Stimulated activated CD8-positive, alpha-beta memory T cell treated with anti-CD3 and anti-CD28 coated beads, Interleukin-7, amount 100 ng/mL, for 24 hours (primary cell): Measurements from ENCODE around the gene DUS3L.
"Not testable (repeated sequence)": the region's sequence is repeated elsewhere in the genome, so short reads cannot be mapped to it uniquely, and the experiment has no call there.

Experiments
- DNase-seq: peaks from one replicate; pipeline ENCODE4 v3.0.0-alpha.2; 2020; ENCODE audit warnings: low read depth

The DUS3L gene

GRCh38 chr19:5800361-5801270 lies 9.7 kb upstream of the DUS3L start:
- DNase-seq = no peak

DNA sequence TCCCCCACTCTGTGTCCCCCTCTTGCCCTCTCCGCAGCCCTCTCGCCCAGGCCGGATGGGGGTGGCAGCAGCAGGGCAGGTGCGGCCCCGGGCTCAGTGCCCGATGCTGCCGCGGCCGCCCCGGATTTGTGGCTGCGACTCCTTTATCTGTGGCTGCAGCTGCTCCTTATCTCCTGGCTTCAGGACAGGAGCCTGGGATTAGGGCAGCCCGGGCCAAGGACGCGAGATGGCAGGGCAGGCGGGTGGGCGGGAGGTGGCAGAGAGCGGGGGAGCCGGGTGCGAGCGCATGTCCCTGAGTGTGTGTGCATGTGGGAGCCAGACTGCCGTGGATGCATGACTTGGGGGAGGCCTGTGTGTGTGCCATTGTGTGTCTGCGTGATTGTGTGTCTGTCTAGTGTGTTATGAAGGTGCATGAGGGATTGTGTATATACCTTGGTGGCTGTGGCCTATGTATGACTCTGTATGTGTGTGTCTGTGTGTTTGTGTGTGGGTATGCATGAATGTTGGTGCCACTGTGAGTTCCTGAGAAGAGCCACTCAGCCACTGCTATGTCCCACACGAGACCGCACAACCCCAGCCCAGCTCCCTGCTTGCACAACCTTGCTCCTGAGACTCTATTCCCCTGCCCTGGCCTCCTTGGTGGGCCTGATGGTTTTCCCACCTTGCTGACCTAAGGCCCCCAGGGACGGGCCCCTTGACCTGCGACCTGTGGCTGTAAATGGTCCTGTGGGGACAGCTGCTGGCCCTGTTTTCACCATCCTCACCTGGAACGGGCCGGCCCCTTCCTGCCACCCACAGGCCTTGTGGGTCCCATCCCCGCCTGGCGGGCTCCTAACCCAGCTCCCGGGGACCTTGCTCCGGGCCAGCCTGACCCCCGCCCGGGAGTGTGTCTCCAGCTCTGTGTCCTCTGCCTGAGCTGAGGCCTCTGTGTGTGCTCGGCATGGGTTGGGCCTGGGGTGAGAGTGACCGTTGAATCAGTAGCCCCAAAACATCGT lies 8.6 kb upstream of the DUS3L start:
- DNase-seq = no peak

GRCh38 chr19:5798244-5798643 lies 7.3 kb upstream of the DUS3L start:
- DNase-seq = no peak

DNA sequence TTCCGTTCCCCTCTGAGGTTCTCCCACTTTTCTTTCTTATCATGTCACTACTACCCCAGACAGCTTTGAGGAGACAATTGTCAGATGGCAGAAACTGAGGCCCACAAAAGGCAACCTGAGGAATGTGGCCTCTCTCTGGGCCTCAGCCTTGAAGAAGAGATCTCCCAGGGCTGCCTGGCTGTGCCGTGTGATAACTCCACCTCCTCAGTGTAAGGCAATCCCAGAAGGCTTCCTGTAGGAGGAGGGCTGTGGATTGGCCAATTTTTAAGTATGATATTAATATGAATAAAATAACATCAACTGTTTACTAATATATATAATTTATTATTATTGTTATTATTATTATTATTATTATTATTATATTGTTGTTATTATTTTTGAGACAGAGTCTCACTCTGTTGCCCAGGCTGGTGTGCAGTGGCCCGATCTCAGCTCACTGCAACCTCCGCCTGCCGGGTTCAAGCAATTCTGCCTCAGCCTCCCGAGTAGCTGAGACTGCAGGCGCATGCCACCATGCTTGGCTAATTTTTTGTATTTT lies 4.5 kb upstream of the DUS3L start:
- DNase-seq = no peak

- DNase-seq = no peak
These were observed 2.2 kb upstream of the DUS3L start for GRCh38 chr19:5793188-5793587.

DNA sequence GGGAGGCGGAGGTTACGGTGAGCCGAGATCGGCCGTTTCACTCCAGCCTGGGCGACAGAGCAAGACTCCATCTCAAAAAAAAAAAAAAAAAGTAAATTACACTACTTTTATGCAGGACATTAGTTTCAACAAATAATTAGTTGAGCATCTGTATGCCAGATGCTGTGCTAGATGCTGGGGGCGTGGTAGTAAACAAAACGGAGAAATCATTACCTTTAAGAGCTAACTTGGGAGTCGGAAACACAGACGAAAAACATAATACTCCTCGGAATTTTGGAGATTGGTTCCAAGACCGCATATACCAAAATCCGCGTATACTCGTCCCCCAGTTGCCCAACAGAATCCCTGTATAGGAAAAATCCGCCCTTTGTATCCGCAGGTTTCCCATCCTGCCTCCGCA lies 1.3 kb upstream of the DUS3L start:
- DNase-seq = no peak

GRCh38 chr19:5789886-5790558 lies 941 bp downstream of the DUS3L start:
- no peak for DNase-seq

DNA sequence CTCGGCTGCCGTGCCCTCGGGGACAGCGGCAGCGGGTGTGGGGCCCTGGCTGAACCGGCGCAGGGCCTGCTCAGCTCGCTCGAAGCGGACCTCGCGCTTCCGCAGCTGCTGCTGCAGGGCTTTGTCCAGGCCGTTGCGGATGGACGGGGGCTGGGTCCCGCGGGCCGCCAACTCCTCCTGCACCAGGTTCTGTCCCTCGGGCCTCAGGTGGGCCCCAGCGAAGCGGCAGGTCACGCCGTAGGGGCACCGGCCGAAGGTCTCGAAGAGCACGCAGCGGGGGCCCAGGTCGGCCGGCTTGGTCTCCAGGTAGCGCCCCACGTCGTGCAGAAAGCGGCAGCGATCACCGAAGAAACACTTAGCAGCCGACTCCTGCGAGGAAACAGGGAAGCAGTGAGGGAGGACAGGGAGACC lies 1.6 kb downstream of the DUS3L start:
- DNase-seq = no peak

DNA sequence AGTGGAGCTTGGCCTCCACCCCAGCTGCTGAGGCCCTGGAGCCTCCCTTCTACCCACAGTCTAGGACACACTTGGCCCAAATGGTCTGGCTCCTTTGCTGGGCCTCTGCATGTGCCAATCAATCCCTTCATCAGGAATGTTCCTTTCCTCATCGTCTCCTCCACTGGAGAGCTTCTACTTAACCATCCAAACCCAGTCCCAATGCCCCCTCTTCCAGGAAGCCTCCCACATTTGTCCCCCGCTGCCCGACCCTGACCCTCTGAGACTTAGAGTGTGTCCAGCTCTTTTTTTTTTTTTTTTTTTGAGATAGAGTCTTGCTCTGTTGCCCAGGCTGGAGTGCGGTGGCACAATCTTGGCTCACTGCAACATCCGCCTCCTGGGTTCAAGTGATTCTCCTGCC lies 2.5 kb downstream of the DUS3L start:
- DNase-seq = no peak

DNA sequence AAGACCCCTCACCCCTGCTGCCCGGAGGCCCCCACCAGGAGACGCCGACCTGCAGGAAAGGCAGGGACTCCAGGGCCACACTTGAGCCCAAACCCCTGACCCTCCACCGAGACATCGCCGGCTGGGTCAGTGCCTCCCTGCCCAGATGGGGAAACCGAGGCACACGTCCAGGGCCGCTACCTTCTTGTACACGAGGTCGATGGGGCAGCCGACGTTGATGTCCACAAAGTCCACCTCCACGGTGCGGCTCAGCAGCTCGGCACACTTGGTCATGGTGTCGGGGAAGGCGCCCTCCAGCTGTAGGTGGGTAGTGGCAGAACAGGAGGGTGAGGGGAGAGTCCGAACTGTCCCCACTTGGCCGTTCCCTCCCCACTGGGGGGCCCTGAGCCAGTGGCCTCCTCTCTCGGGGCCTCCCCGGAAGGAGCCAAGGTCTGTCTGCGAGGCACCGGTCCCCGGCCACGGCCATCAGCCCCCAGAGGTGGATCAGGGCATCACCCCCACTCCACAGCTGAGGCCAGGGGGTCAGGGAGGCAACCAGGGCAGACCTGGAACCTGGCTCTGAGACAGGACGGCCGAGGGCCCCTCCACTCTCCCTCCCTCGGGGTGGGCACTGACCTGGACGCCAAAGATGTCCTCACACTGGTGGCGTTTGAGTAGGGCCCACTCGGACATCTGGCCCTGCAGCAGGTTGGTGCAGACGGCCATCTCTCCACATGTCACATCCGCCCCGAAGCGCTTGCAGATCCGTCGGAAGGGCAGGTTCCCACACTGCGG lies 3.4 kb downstream of the DUS3L start:
- no peak for DNase-seq

GRCh38 chr19:5786593-5787408 lies 4.2 kb downstream of the DUS3L start:
- DNase-seq = no peak

- DNase-seq = no peak
These were observed 5.5 kb downstream of the DUS3L start for GRCh38 chr19:5785423-5785822.

DNA sequence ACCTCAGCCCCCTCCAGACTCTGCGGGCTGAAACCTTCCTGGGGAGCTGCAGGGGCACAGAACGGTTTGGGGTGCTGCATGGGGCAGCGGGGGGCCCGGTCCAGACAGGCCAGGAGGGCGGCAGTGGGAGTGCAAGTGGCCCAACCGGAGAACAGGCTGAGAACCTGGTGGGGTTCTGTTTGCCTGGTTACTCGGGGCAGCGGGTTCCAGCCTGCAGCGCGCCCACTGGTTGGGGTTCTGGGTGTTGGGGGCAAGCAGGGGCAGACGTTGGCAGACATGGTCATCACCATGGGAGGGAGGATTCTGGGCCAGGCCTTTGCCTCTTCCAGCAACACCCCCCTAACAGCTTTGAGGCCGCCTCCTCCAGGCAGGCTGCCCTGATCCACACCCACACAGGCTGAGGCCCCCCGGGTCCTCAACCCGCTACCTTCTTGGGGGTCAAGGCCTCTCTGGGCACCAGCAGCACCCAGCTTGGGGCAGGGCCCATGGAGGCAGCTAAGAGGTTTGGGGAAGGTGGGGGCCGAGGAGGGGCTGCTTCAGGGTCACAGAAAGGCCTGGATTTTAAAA lies 6.3 kb downstream of the DUS3L start, which contains the start of gene PRR22:
Gene PRR22 (minus strand): TSS at position 166 of the 567 bp plus-strand sequence. CDS start 86 bp downstream, at position 80.
- no peak for DNase-seq

DNA sequence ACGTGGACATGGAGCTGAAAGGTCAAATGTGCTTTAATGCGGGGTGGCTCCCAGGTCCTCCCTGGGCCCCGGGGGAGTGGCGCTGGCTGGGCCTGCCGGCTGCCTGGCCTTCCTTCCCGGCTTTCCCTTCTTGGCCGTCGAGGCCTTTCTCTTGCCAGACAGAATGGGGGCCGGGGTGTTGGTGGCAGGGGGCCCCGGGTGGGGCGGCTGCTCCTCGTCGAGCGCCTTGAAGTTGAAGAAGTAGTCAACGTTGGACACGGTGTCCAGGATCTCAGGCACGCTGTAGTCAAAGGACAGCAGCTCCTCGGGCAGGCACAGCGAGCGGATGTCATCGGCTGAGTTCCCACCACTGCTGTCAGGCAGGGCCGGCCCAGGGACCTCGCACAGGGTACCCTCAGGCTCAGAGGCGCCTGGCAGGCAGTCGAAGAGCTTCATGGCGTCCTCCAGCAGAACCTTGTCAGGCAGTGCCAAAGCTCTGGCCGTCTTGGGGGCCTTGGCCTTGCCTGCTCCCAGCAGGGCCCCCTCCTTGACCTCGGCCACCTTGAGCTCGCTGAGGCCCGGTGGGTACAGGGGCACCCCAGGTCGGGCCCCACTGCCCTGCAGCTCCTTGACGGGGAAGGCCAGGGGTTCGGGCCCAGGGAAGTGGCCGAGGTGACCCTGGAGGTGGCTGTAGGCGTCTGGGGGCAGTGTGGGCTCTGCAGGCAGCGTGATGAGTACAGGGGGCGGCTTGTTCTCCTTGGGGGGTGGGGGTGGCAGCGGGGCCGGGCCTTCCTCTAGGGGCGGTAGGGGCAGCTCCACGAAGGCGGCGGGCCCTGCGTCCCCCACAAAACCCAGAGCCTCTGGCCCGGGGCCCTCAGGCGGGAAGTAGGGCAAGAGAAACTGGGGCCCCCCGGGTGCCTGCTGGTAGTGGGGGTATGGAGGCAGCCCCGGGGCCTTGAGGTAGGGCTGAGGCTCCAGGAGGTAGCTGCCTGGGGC lies 7.7 kb downstream of the DUS3L start:
- no peak for DNase-seq

DNA sequence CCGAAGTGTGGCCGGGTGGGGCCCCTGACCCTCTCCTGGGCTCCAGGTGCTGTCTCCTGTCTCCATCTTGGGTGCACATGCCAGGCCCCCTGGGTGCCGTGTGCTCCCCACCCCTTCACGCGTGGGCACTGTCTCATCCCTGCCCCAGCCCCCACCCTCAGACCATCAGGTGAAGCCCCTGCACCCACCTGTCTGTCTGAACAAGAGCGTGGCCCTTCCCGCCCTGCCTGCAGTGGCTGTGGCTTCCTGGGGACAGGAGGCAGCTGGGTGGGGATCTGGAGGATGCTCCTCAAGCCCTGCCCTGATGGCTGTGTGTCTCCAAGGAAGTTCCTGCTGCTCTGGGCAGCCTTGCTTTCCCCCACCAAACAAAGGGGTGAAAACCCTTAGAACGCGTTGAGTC lies 8.6 kb downstream of the DUS3L start:
- DNase-seq = no peak

- DNase-seq = not testable (repeated sequence)
These were observed 10.0 kb downstream of the DUS3L start for GRCh38 chr19:5780916-5781315.

- DNase-seq = no peak
These were observed 12.6 kb downstream of the DUS3L start for GRCh38 chr19:5778402-5778801.

DNA sequence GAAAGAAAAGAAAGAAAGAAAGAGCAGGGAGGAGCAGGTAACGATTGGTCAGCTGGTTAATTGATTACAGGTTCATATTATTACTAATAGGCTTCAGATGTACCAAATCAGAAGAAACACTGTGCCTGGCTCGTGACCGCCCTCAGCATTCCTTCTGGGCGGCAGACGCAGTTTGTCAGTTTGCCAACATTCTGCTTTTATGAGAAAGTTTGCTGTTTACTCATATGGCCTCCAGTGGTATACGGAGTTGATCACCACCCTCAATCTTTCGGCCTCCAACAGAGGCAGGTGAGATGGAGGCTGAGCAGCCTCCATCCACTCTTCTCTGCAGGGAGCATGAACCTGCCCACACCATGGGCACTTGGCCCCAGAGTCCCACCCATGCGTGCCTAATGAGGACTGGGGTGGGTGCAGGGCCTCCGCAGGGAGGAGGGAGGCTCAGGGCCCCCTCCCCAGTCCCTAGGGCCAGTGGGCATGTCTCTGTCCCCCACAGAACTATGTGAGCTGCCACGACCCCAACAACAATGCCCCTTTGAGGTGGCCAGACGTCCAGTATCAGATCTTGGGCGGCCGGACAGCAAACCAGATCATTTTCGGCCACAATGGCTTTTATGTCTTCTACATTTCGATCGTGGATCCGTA lies 15.2 kb downstream of the DUS3L start:
- no peak for DNase-seq
